Amygdala (tissue), 56 donors: ENCODE data around the gene ELAPOR2.
"Not testable (repeated sequence)": the region's sequence is repeated elsewhere in the genome, so short reads cannot be mapped to it uniquely, and the experiment has no call there.

ENCODE experiments used
- DNase-seq, 56 donors: peaks; one replicate each; lab custom pipeline; 2025; lab: John Stamatoyannopoulos, UW

Gene ELAPOR2

GRCh38 chr7:87048839-87049238, 10.6 kb downstream of the ELAPOR2 start:
- no peak for DNase-seq

GRCh38 chr7:87046456-87046855, 13.0 kb downstream of the ELAPOR2 start:
- no peak for DNase-seq

- not testable (repeated sequence) for DNase-seq
Observed at GRCh38 chr7:87044713-87045112, 14.7 kb downstream of the ELAPOR2 start.

GRCh38 chr7:87041586-87041985, 17.9 kb downstream of the ELAPOR2 start:
- not testable (repeated sequence) for DNase-seq

- DNase-seq: not testable (repeated sequence)
Observed at GRCh38 chr7:87039691-87040299, 19.7 kb downstream of the ELAPOR2 start.

- DNase-seq: no peak
Observed at GRCh38 chr7:87038993-87039690, 20.3 kb downstream of the ELAPOR2 start.

GRCh38 chr7:87036985-87037384, 22.5 kb downstream of the ELAPOR2 start:
- DNase-seq: no peak

- DNase-seq: no peak
Observed at GRCh38 chr7:87032604-87033339, 26.7 kb downstream of the ELAPOR2 start.

- DNase-seq: no peak
Observed at GRCh38 chr7:87029078-87029477, 30.4 kb downstream of the ELAPOR2 start.

GRCh38 chr7:87028636-87029035, 30.8 kb downstream of the ELAPOR2 start:
- no peak for DNase-seq

- DNase-seq: no peak
Observed at GRCh38 chr7:87027900-87028299, 31.6 kb downstream of the ELAPOR2 start.

- DNase-seq: no peak
Observed at GRCh38 chr7:87021285-87021684, 38.2 kb downstream of the ELAPOR2 start.

- DNase-seq: no peak
Observed at GRCh38 chr7:87016606-87017005, 42.8 kb downstream of the ELAPOR2 start.

- no peak for DNase-seq
Observed at GRCh38 chr7:87013840-87014190, 45.6 kb downstream of the ELAPOR2 start.

- no peak for DNase-seq
Observed at GRCh38 chr7:87013136-87013839, 46.2 kb downstream of the ELAPOR2 start.
